MV-4-11 (cell line): Measurements from ENCODE around the gene TRANK1.
A peak's percentile ranks its signal among the peaks of the same experiment; 100 is the strongest.

Source experiments
- DNase-seq: peaks from one replicate; lab custom pipeline; 2025; lab: John Stamatoyannopoulos, UW

The TRANK1 gene

DNA sequence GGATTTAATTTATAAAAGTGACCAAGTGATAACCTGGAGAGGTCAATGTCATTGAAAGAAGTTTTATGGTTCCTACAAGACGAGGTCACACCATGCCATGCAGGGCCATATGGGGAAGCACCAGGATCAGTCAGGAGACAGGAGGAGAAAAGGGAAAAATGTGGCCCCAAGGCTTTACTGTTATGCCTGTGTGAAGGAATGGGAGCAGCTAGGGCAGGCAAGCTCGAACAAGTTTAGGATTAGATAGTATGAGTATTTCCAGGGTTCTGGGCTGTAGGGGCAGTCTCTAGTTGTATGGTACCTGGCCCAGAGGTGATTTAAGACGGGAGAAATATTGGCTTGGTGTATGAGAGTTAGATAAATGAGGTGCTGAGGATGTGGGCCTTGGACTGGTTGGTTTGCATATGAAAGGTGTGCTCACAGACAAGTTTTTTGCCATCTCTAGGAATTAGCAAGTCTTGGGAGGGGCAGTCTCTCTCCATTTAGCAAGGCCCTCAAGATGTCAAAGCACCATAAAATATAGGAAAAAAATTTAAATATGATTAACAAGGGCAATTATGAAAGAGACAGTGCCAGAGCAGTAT, 144.2 kb downstream of the TRANK1 start:
- DNase-seq: no peak

DNA sequence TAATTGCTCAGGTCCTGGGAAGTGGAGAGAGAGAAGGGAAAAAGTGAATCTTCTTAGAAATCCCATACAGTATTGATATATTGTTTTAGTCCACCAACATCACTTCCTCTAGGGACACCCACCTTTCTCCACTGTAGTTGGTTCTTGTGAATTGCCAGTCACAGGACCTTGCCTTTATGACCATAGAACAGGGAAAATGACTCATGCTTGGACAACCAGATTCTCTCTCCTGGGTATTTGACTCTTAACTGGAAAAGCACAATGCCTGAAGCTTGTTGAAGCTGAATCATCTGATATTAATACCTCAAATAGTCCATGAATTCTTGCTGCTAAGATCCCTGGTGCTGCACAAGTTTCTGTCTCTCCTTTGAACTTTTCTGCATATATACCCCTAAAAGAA, 148.0 kb downstream of the TRANK1 start:
- no peak for DNase-seq

DNA sequence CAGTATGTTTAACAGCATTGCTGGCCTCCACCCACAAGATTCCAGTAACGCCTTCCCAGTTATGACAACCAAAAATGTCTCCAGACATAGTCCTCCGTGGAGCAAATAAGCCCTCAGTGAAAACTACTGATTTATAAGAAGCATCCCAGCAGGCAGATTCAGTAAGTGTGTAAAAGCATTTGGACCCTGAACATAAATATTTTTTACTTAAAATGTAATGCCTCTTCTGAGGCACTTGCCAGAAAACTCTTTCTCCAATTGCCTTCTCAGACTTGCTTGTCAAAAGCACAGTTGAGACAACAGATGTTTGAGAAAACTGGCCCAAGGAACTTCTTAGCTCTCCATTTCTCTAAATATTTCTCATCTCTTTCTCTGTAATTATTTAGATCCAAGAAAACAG, 148.7 kb downstream of the TRANK1 start:
- DNase-seq: no peak

DNA sequence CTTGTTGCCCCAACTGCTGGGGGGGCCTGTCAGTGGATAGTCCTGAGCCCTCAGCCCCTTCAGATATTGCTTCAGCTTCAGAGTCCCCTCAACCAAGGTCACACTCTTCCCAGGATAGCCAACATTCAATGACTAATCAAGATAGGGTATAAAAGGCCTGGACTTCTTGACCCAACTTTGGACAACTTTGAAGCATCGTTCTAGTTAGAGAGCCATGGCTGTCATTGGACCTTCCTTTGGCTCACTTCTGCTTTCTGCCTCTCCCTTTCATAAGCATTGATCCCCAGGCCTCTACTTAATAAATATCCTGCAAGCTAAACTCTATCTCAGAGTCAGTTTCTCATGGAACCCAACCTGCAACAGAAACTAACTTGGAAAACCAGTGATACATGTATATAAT, 149.2 kb downstream of the TRANK1 start:
- DNase-seq: no peak

DNA sequence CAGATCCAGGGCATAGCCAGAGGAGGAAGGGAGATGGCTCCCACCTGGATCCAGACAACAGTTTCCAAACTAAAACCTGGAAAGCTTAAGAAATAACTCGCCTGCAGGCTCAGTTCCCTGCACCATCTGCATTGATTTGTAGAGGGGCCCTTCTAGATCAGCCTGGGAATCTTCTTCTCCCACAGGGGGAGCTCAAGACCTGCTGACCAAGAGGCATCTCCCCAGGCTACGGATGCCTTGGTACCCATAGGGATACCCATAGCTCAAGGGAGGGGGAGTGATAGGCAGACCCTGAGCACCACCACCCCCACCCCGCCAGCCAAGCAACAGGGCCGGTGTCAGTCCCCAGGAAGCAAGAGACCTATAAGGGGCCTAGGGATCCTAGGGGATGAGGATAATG, 152.5 kb downstream of the TRANK1 start:
- DNase-seq: no peak

DNA sequence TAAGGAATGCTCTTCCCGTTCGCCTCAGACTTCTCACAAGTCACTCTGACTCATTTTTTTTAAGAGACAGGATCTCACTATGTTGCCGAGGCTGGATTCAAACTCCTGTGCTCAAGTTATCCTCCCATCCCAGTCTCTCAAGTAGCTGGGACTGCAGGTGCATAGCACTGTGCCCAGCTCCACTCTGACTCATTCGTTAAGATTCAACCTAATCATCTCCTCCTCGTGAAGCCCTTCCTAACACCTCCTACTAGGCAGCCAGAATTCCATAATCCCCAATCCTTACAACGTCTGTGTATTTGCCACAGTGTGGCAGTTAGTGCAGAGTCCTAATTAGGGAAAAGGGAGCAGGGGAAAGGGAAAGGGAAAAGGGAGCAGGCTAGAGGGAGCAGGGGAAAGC, 154.1 kb downstream of the TRANK1 start:
- DNase-seq: no peak

DNA sequence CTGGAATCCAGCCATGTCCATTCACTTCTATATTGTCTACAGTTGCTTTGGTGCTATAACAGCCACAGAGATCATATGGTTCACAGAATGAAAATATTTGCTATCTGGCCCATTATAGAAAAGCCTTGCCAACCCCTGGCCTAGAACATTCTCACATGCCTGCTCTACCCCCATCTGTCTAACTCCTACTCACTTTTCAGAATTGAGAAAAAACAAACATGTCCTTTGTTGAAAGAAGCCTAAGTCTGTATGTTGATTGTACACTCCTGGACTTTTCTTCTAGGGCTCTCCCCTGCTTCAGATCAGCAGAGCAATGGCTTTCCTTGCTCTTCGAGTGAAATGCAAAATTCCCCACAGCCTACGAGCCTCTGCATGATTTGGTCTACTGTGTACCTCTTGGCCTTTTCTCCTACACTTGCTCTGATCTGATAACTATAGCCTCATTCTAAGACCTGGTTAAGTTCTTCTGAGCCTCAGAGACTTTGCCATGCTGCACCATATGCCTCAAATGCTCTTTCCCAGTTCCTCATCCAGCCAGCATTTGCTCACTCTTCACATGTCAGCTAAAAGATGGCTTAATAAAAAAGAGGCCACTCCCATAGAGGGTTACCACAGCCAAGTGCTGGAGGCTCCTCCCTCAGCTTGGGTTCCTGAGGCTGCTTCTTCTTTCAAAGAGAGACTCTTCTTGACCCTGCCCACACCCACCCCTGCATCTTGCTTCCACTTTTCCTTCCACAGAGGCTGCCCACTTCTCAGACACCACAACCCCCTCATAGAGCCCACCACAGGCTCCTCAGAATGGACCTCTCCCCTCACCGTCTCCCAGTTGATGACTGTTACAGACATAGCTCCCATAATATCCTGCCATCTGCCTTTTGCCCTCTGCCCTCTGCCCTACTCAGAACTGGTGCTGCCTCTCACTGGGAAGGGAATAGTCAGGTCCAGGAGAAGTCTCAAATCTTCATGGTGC, 157.6 kb downstream of the TRANK1 start:
- peak; percentile 97 for DNase-seq

DNA sequence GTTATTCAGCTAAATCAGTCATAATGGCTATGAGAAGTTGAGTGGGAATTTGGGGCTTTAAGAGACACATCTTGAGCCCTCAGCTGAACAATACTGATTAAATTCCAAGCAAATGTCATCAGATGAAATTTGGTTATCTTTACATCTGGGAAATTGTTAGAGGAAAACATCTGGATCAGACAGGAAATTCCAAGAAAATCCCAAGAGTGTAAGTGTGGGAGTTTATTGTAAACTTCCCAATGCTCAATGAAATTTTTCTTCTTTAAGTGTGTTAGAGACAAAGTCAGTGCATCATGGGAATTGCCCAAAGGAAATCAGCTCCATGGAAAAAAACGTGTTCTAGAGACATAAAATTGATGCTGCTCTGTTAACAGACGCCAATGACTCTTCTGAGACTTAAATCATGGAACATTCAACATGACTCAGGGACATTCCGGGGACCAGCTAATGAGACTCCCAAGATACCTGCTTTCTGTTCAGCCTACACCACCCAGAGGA, 160.7 kb downstream of the TRANK1 start:
- DNase-seq: no peak

DNA sequence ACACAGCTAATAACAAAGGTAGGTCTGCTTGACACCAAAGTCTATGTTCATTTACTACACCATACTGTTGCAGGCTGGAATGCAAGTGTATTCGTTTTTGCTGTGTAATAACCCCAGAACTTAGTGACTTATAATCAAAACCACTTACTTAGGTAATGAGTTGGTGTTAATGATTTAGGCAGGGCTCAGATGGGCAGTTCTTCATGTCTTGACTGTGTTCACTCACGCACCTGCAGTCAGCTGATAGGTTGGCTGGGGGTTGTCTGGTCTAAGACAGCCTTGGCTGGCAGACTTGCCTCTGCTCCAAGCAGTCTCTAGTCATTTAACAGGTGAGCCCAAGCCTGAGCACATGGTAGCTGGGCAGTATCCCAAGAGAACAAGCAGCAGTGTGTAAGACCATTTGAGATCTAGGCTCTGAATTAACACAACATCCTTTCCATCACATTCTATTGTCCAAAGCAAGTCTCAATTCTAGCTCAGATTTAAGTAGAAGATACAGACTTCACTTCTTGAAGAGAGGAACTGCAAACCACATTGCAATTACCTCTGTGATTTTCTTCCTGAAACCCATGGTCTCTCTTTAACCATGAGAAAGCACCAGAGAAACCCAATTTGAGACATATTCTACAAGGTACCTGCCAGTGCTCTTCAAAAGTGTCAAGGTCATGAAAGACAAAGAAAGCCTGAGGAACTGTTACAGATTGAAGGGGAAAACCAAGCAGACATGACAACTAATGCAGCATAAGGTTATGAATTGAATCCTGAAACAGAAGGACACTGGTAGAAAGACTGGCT, 167.2 kb downstream of the TRANK1 start:
- DNase-seq: no peak
